ENCODE data around the gene ADNP2.

Gene ADNP2

DNA sequence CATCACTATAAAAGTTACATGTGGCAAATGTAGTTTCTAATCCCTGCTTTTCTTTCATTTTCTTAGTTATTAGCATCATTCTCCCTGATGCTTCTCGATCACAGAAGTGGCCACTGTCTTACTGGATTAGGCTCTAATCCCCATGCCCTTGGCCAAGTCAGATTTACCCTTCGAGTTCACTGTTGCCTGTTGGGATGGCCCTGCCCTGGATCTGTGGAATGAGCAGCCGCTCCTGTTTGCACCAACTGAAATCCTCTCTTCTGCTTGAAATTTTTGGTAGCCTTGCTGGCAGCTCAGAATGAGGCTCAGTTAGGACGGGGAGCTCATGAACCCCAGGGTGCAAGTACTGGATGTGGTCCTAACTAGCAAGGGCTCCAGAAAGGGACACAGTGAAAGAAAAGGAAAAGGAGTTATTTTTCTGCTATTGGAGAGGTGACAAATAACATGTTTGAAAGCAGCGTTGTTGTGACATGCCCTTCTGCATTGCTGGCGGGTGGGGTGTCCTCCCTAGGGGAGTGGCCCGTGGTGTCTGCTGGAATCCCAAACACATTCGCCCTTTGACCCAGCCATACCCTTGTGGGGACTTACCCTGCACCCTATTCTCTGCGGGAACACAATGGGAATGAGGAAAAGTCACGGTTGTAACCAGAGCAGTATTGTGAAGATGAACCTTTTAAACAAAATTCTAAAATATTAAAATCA lies 40.3 kb upstream of the ADNP2 start:
- ChIA-PET POLR2A (no interaction called here), CTCF (interaction anchor here (1.1 kb wide), 1 partner anchor 35 kb away, joined by 3 read pairs; the partner anchor contains the start of gene RBFA)
- TF ChIP-seq, protein P1, sequence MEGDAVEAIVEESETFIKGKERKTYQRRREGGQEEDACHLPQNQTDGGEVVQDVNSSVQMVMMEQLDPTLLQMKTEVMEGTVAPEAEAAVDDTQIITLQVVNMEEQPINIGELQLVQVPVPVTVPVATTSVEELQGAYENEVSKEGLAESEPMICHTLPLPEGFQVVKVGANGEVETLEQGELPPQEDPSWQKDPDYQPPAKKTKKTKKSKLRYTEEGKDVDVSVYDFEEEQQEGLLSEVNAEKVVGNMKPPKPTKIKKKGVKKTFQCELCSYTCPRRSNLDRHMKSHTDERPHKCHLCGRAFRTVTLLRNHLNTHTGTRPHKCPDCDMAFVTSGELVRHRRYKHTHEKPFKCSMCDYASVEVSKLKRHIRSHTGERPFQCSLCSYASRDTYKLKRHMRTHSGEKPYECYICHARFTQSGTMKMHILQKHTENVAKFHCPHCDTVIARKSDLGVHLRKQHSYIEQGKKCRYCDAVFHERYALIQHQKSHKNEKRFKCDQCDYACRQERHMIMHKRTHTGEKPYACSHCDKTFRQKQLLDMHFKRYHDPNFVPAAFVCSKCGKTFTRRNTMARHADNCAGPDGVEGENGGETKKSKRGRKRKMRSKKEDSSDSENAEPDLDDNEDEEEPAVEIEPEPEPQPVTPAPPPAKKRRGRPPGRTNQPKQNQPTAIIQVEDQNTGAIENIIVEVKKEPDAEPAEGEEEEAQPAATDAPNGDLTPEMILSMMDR (IDR thresholded peaks at IDR 0.05; ENCODE audit: control extremely low read depth, extremely low read depth, low read depth, missing control alignments), result no peak
- DNase-seq (ENCODE audit: extremely low spot score), result no peak

DNA sequence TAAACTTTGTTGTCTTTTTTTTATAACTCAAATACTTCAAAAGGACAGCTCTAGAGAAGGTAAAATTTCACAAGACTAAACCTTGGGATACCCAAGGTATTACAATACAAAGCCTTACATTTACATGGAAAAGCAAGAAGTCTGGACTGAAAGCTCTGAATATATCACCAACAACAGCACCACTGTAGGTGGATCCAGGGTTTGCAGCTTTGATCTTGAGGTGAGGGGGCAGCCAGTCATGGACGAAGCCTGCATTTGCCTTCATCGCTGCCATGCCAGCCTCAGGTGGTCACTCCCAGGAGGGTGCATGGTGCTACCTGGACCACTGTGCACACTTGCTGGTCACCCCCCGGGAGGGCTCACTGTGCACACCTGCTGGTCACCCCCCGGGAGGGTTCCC lies 38.2 kb upstream of the ADNP2 start:
- TF ChIP-seq, protein P1 (IDR thresholded peaks at IDR 0.05; ENCODE audit: control extremely low read depth, extremely low read depth, low read depth, missing control alignments), result no peak
- POLR2A ChIA-PET, result no interaction called here
- CTCF ChIA-PET, result no interaction called here
- DNase-seq (ENCODE audit: extremely low spot score), result no peak

DNA sequence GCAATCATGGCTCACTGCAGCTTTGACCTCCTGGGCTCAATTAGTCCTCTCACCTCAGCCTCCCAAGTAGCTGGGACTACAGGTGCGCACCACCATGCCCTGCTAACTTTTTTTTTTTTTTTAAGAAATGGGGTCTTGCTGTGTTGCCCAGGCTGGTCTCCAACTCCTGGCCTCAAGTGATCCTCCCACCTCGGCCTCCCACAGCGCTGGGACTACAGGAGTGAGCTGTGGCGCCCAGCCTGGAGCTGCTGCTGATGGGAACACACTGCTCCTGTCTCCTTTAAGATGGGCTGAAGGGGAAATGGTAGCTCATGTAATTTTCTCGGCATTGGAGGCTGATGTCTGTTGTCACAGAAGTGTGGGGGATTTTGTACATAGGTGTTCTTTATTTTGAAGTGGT lies 34.9 kb upstream of the ADNP2 start:
- DNase-seq (ENCODE audit: extremely low spot score), result no peak
- CTCF ChIA-PET, result no interaction called here
- POLR2A ChIA-PET, result no interaction called here
- TF ChIP-seq, protein P1 (IDR thresholded peaks at IDR 0.05; ENCODE audit: control extremely low read depth, extremely low read depth, low read depth, missing control alignments), result no peak

DNA sequence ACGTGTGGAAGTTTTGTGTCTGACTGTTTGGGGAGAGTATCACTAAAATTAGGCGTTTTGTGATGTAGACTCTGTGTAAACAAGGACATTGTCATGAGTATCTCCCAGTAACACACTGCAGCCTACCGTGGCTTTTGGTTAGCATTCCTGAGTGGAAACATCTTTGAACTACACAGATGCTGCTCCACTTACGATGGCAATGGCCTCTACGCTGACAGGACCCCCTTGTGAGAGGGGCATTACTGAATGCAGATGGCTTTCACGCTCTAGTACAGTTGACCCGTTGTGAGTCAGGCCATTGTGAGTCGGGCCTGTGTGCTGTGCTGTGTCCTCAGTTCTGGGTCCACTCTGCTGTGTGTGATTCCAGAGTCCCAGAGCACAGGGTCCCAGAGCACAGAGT lies 34.4 kb upstream of the ADNP2 start:
- DNase-seq (ENCODE audit: extremely low spot score), result no peak
- ChIA-PET POLR2A (no interaction called here), CTCF (no interaction called here)
- TF ChIP-seq, protein P1 (IDR thresholded peaks at IDR 0.05; ENCODE audit: control extremely low read depth, extremely low read depth, low read depth, missing control alignments), result no peak

DNA sequence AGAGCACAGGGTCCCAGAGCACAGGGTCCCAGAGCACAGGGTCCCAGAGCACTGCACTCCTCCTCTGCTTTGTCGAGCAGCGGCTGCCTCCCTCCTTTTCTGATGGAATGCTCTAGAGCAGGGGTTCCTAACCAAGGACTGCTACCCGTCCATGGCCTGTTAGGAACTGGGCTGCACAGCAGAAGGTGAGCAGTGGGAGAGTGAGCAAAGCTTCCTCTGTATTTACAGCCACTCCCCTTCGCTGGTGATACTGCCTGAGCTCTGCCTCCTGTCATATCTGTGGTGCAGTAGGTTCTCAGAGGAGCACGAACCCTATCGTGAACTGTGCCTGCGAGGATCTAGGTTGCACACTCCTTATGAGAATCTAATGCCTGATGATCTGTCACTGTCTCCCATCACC lies 33.1 kb upstream of the ADNP2 start:
- no peak for DNase-seq (ENCODE audit: extremely low spot score)
- POLR2A ChIA-PET, result no interaction called here
- CTCF ChIA-PET, result no interaction called here
- TF ChIP-seq, protein P1 (IDR thresholded peaks at IDR 0.05; ENCODE audit: control extremely low read depth, extremely low read depth, low read depth, missing control alignments), result no peak

DNA sequence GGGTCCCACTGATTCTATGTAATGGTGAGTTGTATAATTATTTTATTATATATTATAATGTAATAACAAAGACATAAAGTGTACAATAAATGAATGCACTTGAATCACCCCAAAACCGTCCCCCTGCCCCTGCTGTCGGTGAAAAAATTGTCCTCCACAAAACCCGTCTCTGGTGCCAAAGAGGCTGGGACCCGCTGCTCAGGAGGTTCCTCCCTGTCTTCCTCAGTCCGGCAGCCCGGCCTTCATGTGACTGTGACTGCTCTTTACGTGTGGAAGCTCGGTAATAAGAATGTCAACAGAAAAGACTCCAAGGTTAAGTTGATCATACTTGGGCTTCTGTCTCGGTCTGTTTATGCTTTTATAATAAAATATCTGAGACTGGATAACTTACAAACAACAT lies 32.7 kb upstream of the ADNP2 start:
- ChIA-PET POLR2A (no interaction called here), CTCF (no interaction called here)
- DNase-seq (ENCODE audit: extremely low spot score), result no peak
- TF ChIP-seq, protein P1 (IDR thresholded peaks at IDR 0.05; ENCODE audit: control extremely low read depth, extremely low read depth, low read depth, missing control alignments), result no peak
